ENCODE measurements around the gene COL5A1. TPM values are rescaled to one million over a fixed set of nuclear protein-coding genes. Genes with fewer than 3 reads are reported as not detected.

COL5A1 gene
- total RNA-seq, 4 donors from 2014 or later = 4.0 to 12.8 (median 6.3) TPM

DNA sequence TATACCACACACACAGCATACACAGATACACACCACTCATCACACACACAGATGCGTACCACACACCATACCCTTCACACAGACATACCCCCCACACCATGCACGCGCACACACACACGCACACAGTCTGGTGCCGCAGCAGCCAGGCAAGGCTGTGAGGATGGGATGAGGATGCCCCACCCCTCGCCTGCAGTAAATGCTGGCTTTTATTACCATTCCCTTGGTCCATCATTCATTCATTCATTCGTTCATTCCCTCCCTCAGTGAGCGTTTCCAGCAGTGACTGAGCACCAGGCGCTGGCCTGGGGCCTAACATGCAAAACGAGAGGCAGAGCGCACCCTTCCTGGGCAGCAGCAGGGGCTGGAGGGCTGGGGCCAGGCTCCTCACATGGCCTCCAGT is 187.3 kb downstream of the COL5A1 start:
- TF ChIP-seq, protein P1, sequence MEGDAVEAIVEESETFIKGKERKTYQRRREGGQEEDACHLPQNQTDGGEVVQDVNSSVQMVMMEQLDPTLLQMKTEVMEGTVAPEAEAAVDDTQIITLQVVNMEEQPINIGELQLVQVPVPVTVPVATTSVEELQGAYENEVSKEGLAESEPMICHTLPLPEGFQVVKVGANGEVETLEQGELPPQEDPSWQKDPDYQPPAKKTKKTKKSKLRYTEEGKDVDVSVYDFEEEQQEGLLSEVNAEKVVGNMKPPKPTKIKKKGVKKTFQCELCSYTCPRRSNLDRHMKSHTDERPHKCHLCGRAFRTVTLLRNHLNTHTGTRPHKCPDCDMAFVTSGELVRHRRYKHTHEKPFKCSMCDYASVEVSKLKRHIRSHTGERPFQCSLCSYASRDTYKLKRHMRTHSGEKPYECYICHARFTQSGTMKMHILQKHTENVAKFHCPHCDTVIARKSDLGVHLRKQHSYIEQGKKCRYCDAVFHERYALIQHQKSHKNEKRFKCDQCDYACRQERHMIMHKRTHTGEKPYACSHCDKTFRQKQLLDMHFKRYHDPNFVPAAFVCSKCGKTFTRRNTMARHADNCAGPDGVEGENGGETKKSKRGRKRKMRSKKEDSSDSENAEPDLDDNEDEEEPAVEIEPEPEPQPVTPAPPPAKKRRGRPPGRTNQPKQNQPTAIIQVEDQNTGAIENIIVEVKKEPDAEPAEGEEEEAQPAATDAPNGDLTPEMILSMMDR (IDR thresholded peaks at IDR 0.05) = no peak
- no peak for TF ChIP-seq POLR2A (IDR thresholded peaks at IDR 0.05)
- H3K4me3 ChIP-seq = no peak overlapping the region
- no peaks in the 10 kb centered on the region for H3K9me3 ChIP-seq
- H3K27me3 ChIP-seq = no peaks in the 10 kb centered on the region
- WGBS, 2 donors = 88 to 95% methylated on average over 5 to 11 of the region's 11 CpGs
- peaks cover 0 to 9% (median 0%) of the 10 kb centered on the region in 3 donors for H3K4me1 ChIP-seq
- H3K27ac ChIP-seq = no peak overlapping the region
- peaks cover 0 to 62% (median 0%) of the 10 kb centered on the region in 3 donors for H3K36me3 ChIP-seq
- intact Hi-C loops (cut with DNase I) = no loop called here
- DNase-seq = no peak

DNA sequence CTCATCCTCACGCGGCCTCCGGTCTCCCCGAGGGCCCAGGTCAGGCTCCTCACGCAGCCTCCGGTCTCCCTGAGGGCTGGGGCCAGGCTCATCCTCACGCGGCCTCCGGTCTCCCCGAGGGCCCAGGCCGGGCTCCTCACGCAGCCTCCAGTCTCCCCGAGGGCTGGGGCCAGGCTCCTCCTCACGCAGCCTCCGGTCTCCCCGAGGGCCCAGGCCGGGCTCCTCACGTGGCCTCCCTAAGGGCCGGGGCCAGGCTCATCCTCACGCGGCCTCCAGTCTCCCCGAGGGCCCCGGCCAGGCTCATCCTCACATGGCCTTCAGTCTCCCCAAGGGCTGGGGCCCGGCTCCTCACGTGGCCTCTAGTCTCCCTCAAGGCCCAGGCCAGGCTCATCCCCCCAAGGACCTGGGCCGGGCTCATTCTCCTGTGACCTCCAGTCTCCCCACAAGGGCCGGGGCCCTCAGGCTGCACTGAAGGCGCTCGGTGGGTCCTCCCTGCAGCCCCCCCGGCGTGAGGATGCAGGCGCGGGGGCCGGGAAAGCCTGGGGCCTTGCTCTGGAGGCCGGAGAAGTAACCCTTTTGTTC is 187.8 kb downstream of the COL5A1 start:
- intact Hi-C loops (cut with DNase I) = no loop called here
- Histone ChIP-seq H3K36me3 (peaks cover 0 to 56% (median 0%) of the 10 kb centered on the region in 3 donors), H3K4me1 (peaks cover 0 to 9% (median 0%) of the 10 kb centered on the region in 3 donors), H3K27me3 (no peaks in the 10 kb centered on the region), H3K4me3 (no peak overlapping the region), H3K9me3 (no peaks in the 10 kb centered on the region), H3K27ac (no peak overlapping the region)
- no peak for TF ChIP-seq POLR2A (IDR thresholded peaks at IDR 0.05)
- TF ChIP-seq, protein P1 (IDR thresholded peaks at IDR 0.05) = no peak
- DNase-seq = no peak
- 77 to 80% methylated on average over 2 to 12 of the region's 35 CpGs for WGBS, 2 donors

DNA sequence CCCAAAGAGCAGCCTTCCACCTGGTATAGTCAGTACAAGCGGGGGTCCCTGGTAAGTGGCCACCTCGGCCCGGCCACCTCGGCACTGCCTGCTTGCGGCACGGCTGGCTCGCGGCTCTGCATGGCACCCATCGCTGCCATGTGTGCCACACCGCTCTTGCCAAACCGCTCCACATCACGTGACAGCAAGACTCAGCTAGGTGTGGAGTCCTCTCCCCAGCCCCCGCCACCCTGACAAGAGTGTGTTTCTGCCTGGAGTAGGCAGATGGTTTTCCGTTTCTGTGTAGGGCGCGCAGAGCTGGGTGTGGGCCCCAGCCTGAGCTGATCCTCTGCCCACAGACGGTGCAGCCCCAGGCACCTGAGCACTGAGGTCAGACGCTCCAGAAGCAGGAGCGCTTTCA is 188.5 kb downstream of the COL5A1 start:
- peaks cover 0 to 49% (median 0%) of the 10 kb centered on the region in 3 donors for H3K36me3 ChIP-seq

DNA sequence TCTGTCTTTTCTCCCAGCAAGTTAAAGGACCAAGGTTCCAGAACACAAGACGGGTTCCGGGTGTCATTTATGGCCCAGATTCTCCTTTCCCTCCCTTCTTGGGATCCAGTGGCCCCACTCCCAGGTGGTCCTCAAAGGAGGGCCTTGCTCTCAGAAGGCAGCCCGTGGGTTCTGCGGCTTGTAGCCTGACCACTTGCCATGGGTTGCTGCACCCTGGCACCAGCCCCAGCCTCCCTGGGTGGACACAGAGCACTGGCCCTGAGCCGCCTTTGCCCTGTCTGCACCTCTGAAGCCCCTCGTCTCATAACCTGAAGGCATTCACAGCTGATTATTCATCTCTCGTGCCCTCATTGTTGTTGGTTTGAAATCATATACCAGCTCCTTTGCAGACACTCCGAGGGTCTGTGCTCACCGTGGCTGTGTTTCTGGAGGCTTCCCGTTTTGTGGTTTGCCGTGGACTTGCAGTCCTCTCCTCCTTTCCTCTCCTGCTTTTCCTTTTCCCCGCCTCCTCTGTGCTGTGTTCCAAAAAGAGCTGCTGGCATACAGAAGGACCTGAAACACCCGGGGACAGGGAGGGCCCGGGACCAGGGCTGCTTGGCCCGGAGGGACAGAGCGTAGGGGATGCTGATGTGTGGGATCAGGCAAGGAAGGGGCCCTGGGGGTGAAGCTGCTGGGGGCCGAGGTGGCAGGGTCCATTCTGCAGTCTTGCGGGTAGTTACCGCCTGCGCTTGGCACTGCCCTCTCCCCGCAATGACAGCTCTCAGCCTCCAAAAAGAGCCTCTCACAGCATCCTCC is 189.5 kb downstream of the COL5A1 start:
- H3K4me3 ChIP-seq = no peak overlapping the region
- no peak overlapping the region for H3K27ac ChIP-seq
- peaks cover 0 to 42% (median 0%) of the 10 kb centered on the region in 3 donors for H3K36me3 ChIP-seq
- no peaks in the 10 kb centered on the region for H3K27me3 ChIP-seq
- peaks cover 0 to 9% (median 0%) of the 10 kb centered on the region in 3 donors for H3K4me1 ChIP-seq
- no peak for TF ChIP-seq POLR2A (IDR thresholded peaks at IDR 0.05)
- TF ChIP-seq, protein P1 (IDR thresholded peaks at IDR 0.05) = no peak
- H3K9me3 ChIP-seq = no peaks in the 10 kb centered on the region
- intact Hi-C loops (cut with DNase I) = no loop called here
- DNase-seq = no peak
- WGBS, 2 donors = 81 to 85% methylated on average over 18 to 20 of the region's 21 CpGs

More for the DNA sequence above, 188.5 kb downstream of the COL5A1 start:
- TF ChIP-seq POLR2A (IDR thresholded peaks at IDR 0.05) = no peak
- TF ChIP-seq, protein P1 (IDR thresholded peaks at IDR 0.05) = no peak
- Histone ChIP-seq H3K9me3 (no peaks in the 10 kb centered on the region), H3K27me3 (no peaks in the 10 kb centered on the region), H3K4me3 (no peak overlapping the region), H3K4me1 (peaks cover 0 to 9% (median 0%) of the 10 kb centered on the region in 3 donors), H3K27ac (no peak overlapping the region)
- WGBS, 2 donors = 81 to 89% methylated on average over 5 to 15 of the region's 19 CpGs
- DNase-seq = no peak
- intact Hi-C loops (cut with DNase I) = no loop called here

DNA sequence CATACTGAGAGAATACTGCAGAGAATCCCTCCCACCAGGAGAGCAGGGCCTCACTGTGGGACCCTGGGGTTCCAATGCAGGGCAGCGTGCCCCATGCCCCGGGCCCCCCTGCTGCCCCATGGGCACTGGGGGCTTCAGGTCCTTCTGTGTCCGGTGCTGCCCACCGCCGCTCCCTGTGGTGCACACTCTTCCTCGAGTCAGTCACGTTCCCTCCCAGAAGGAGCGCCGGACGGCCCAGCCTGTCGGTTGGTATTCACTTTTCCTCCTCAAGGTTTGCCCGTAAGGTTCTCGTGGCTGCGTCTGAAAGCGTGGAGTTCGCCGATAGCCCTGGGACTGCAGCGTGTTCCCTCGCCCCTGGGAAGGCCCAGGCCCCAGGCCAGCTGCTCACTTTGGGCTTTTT is 190.9 kb downstream of the COL5A1 start:
- intact Hi-C loops (cut with DNase I) = no loop called here
- H3K27ac ChIP-seq = no peak overlapping the region
- no peaks in the 10 kb centered on the region for H3K27me3 ChIP-seq
- H3K4me3 ChIP-seq = no peak overlapping the region
- no peaks in the 10 kb centered on the region for H3K9me3 ChIP-seq
- TF ChIP-seq, protein P1 (IDR thresholded peaks at IDR 0.05) = no peak
- no peak for TF ChIP-seq POLR2A (IDR thresholded peaks at IDR 0.05)
- WGBS, 2 donors = 92 to 98% methylated on average over 9 to 19 of the region's 19 CpGs
- no peak for DNase-seq
- H3K36me3 ChIP-seq = peaks cover 0 to 46% (median 0%) of the 10 kb centered on the region in 3 donors
- H3K4me1 ChIP-seq = no peaks in the 10 kb centered on the region

Measured in esophagus squamous epithelium (tissue), 5 donors.